K562 (cell line): ENCODE data around the gene FAM169A. TPM values are rescaled to one million over a fixed set of nuclear protein-coding genes. Genes with fewer than 3 reads are reported as not detected.

ENCODE experiments used
- ATAC-seq: fragments of 200-7000 bp; cut with Tn5 transposase; 3 replicates; pipeline ENCODE4 v1.9.1; 2020; ENCODE audit warnings: moderate library complexity
- BruUV-seq: library from RNA; stranded (reverse); fragments of 400-500 nt; replicated peaks from 2 replicates; lab custom pipeline; 2021; lab: Mats Ljungman, UMichigan
- CTCF ChIA-PET: fragments of 300-600 bp; formaldehyde crosslinking; extraction: SDS; loops from one replicate; lab custom pipeline; 2021; ENCODE audit warnings: low intra/inter-chr PET ratio; lab: Yijun Ruan, JAX
- POLR2A ChIA-PET: fragments of 300-600, 350-650 bp; sonication (Branson Sonifier 250); formaldehyde crosslinking; extraction: SDS; loops from one replicate; lab custom pipeline; 2021; ENCODE audit warnings: antibody characterized with exemption, inconsistent platforms; lab: Yijun Ruan, JAX
- DNase-seq, 4 experiments: peaks; one replicate each; pipeline versions ENCODE4 v3.0.0 to v3.0.0-alpha.2; 2011 to 2018; ENCODE audit warnings: low spot score in 3 of 4, mixed read lengths in 3 of 4; ENCODE audit errors: extremely low read depth in 1 of 4
- FAIRE-seq: peaks from 2 replicates; lab custom pipeline; 2011; peaks lifted over from hg19 to GRCh38; lab: Jason Lieb, UNC
- H2AFZ ChIP-seq: 2 replicates; pipeline ENCODE4 v1.6.0; 2011; ENCODE audit warnings: low read depth, low read length, control low read depth, inconsistent platforms
- H3K27ac ChIP-seq: fragments of 200-600 bp; 3 replicates; pipeline ENCODE4 v1.8.0; 2011; ENCODE audit warnings: low read depth, mild to moderate bottlenecking, control low read depth, inconsistent platforms, low read length, moderate library complexity, mixed read lengths; ENCODE audit errors: extremely low read depth
- H3K27me3 ChIP-seq, 2 experiments: fragments of 300-600 bp in 1 of 2; 2 replicates in 1 of 2; 3 replicates in 1 of 2; pipeline versions ENCODE4 v1.6.0 to v1.8.0; 2011; ENCODE audit warnings: inconsistent platforms in 2 of 2, low read length in 2 of 2, mild to moderate bottlenecking in 1 of 2, mixed read lengths in 1 of 2, moderate library complexity in 1 of 2; ENCODE audit not compliant: control insufficient read depth in 2 of 2, insufficient read depth in 2 of 2
- H3K36me3 ChIP-seq: fragments of 300-600 bp; 3 replicates; pipeline ENCODE4 v1.8.0; 2011; ENCODE audit warnings: mild to moderate bottlenecking, low read length, inconsistent platforms; ENCODE audit not compliant: control insufficient read depth, insufficient read depth
- H3K4me1 ChIP-seq, 2 experiments: fragments of 200-600 bp in 1 of 2; replicated peaks in 1 of 2; 2 replicates in 1 of 2; 3 replicates in 1 of 2; pipeline versions ENCODE4 v1.5.1 to v1.8.0; 2011; ENCODE audit warnings: inconsistent platforms in 2 of 2, low read length in 2 of 2, mild to moderate bottlenecking in 1 of 2, mixed read lengths in 1 of 2, moderate library complexity in 1 of 2; ENCODE audit not compliant: control insufficient read depth in 2 of 2, insufficient read depth in 2 of 2
- H3K4me2 ChIP-seq: 2 replicates; pipeline ENCODE4 v1.6.1; 2011; ENCODE audit warnings: low read length, control low read depth, inconsistent platforms, mixed read lengths; ENCODE audit not compliant: insufficient read depth
- H3K4me3 ChIP-seq: fragments of 200-600 bp; sonication (generic), shearing (Covaris generic); 2 replicates; pipeline ENCODE4 v1.5.1; 2016; ENCODE audit warnings: control low read depth, inconsistent platforms
- H3K79me2 ChIP-seq: fragments of 200-600 bp; 3 replicates; pipeline ENCODE4 v1.8.0; 2011; ENCODE audit warnings: low read length, inconsistent platforms; ENCODE audit not compliant: control insufficient read depth, insufficient read depth
- H3K9ac ChIP-seq, 2 experiments: 2 replicates each; pipeline versions ENCODE4 v1.6.0 to v1.6.1; 2011; ENCODE audit warnings: low read depth in 2 of 2, low read length in 2 of 2, control low read depth in 1 of 2, inconsistent platforms in 1 of 2, mild to moderate bottlenecking in 1 of 2, mixed read lengths in 1 of 2; ENCODE audit not compliant: insufficient read depth in 1 of 2
- H3K9me1 ChIP-seq: one replicate; pipeline ENCODE4 v1.6.0; 2011; ENCODE audit warnings: inconsistent platforms, mild to moderate bottlenecking, low read length, moderate library complexity; ENCODE audit not compliant: control insufficient read depth, insufficient read depth
- H3K9me3 ChIP-seq: replicated peaks from 2 replicates; pipeline ENCODE4 v1.5.1; 2011; ENCODE audit warnings: low read depth, low read length, inconsistent platforms; ENCODE audit not compliant: control insufficient read depth, insufficient read depth
- H4K20me1 ChIP-seq: replicated peaks from 2 replicates; pipeline ENCODE4 v1.6.1; 2011; ENCODE audit warnings: low read length, inconsistent platforms, mixed read lengths; ENCODE audit not compliant: control insufficient read depth, insufficient read depth
- CHCHD3 ChIP-seq: fragments of 250-450 bp; sonication (Bioruptor Pico); IDR thresholded peaks from 2 replicates; pipeline ENCODE4 v2.1.2; 2022; ENCODE audit warnings: mild to moderate bottlenecking
- JUND ChIP-seq, 2 experiments: IDR thresholded peaks; 2 replicates in 1 of 2; 3 replicates in 1 of 2; pipeline ENCODE4 v1.6.1; 2011; ENCODE audit warnings: borderline replicate concordance in 2 of 2, low read depth in 2 of 2, low read length in 2 of 2, improper control_type of control experiment in 1 of 2, missing biosample characterization in 1 of 2, missing genetic modification characterization in 1 of 2, missing genetic modification reagents in 1 of 2
- KLF1 ChIP-seq: fragments of 450-650 bp; IDR thresholded peaks from 2 replicates; pipeline ENCODE4 v1.6.1; 2016; ENCODE audit warnings: missing genetic modification characterization, missing compliant biosample characterization
- ZNF12 ChIP-seq: sonication (generic); formaldehyde crosslinking; IDR thresholded peaks from 2 replicates; pipeline ENCODE4 v1.4.0; 2020; ENCODE audit warnings: mild to moderate bottlenecking, missing genetic modification reagents
- ZNF740 ChIP-seq, 3 experiments: fragments of 200-800 bp in 1 of 3; sonication (Bioruptor generic) in 1 of 3; sonication (generic) in 1 of 3; formaldehyde crosslinking in 1 of 3; IDR thresholded peaks; 2 replicates each; pipeline versions ENCODE4 v1.6.1 to v1.8.0; 2016 to 2022; ENCODE audit warnings: mild to moderate bottlenecking in 2 of 3, missing compliant biosample characterization in 2 of 3, missing genetic modification characterization in 2 of 3, missing genetic modification reagents in 1 of 3
- WGBS: fragments of 100-300 bp; shearing (Covaris generic); methylation state at CpG from one replicate; pipeline ENCODE4 v1.1.6; 2016; ENCODE audit warnings: low coverage, mixed read lengths; ENCODE audit not compliant: insufficient coverage; ENCODE audit errors: missing lambda C conversion rate; 5-methylcytosine and 5-hydroxymethylcytosine counted together
- in situ Hi-C: fragments of 300-500 bp; cut with MboI; formaldehyde crosslinking; loops from 4 replicates; pipeline ENCODE4 v1.15.0; 2018; ENCODE audit warnings: inconsistent platforms, mixed read lengths
- intact Hi-C: fragments of 100-400 bp; cut with micrococcal nuclease; formaldehyde crosslinking; loops from 2 replicates; pipeline ENCODE4 v1.14.2; 2022
- polyA plus RNA-seq, 8 experiments: library from polyadenylated mRNA; depleted of rRNA in 4 of 8; stranded (reverse) in 5 of 8; unstranded in 3 of 8; fragments of >200 nt; fragmentation: Nextera tagmentation in 2 of 8; fragmentation: Illumina TruSeq in 1 of 8; extraction: Ambion mirVana in 2 of 8; extraction: Trizol in 1 of 8; gene quantifications; 2 replicates each; pipeline versions ENCODE4 v1.2.1 to v1.2.3, GENCODE V29; 2011 to 2014; ENCODE audit warnings: inconsistent platforms in 1 of 8, missing spikeins in 1 of 8
- total RNA-seq, 7 experiments: library from RNA; depleted of rRNA in 6 of 7; stranded (reverse); fragments of >200 nt in 6 of 7; fragmentation: Illumina TruSeq in 2 of 7; extraction: Trizol in 2 of 7; gene quantifications; 2 replicates each; pipeline versions ENCODE4 v1.2.1 to v1.2.3, GENCODE V29; 2011 to 2021; ENCODE audit warnings: low replicate concordance in 1 of 7

FAM169A gene
- total and polyA plus RNA-seq, 9 of the 15 experiments (the other 6 are each of a cell fraction or from before 2014, with no cell fraction given) = 0.01 to 0.04 TPM; not detected in 7

- Histone ChIP-seq H3K4me1 (peaks cover 0 to 4% of the 10 kb centered on the region in 2 experiments; a peak in 2 of 5 replicates), H3K36me3 (no peaks in the 10 kb centered on the region), H4K20me1 (no peaks in the 10 kb centered on the region), H3K79me2 (no peaks in the 10 kb centered on the region), H3K9me1 (no peaks in the 10 kb centered on the region), H3K9ac (no peak overlapping the region), H3K27ac (no peak overlapping the region), H3K4me2 (no peak overlapping the region), H3K4me3 (no peak overlapping the region), H3K9me3 (no peaks in the 10 kb centered on the region), H2AFZ (no peak overlapping the region)
- ChIA-PET CTCF (no interaction called here), POLR2A (interaction anchor here (0.7 kb wide), 1 partner anchor 57 kb away, joined by 4 read pairs; no protein-coding TSS in a partner anchor)
- BruUV-seq = no TSS peak
- intact Hi-C loops = no loop called here
- ATAC-seq = no peak
- WGBS = 0% methylated on average over 2 of the region's 2 CpGs
- TF ChIP-seq ZNF12 (peak; percentile 88), CHCHD3 (no peak)
- TF ChIP-seq, all 486 proteins: peak for 1
- in situ Hi-C loops = no loop called here
- peaks cover 2 to 3% of the 10 kb centered on the region in 2 experiments; a peak in 1 of 5 replicates for H3K27me3 ChIP-seq
- no peak for DNase-seq
- FAIRE-seq = no peak
Measured at GRCh38 chr5:74894351-74894750, 28.2 kb upstream of the FAM169A start.

- H3K4me2 ChIP-seq = no peak overlapping the region
- intact Hi-C loops = no loop called here
- in situ Hi-C loops = no loop called here
- DNase-seq = no peak
- peaks cover 0 to 4% of the 10 kb centered on the region in 2 experiments; a peak in 2 of 5 replicates for H3K4me1 ChIP-seq
- no peaks in the 10 kb centered on the region for H3K9me3 ChIP-seq
- FAIRE-seq = no peak
- no peak overlapping the region for H2AFZ ChIP-seq
- no peak overlapping the region for H3K4me3 ChIP-seq
- peaks cover 4 to 8% of the 10 kb centered on the region in 2 experiments; a peak in 1 of 5 replicates for H3K27me3 ChIP-seq
- ChIA-PET CTCF (no interaction called here), POLR2A (interaction anchor here (0.6 kb wide), 1 partner anchor 1720 kb away, joined by 3 read pairs; no protein-coding TSS in a partner anchor)
- WGBS = 0% methylated on average over 2 of the region's 2 CpGs
- no peak for ATAC-seq
- no peaks in the 10 kb centered on the region for H3K36me3 ChIP-seq
- H3K9ac ChIP-seq = no peak overlapping the region
- H3K9me1 ChIP-seq = no peaks in the 10 kb centered on the region
- no peaks in the 10 kb centered on the region for H3K79me2 ChIP-seq
- TF ChIP-seq ZNF740 (CRISPR knock-in tag; IDR thresholded peaks at IDR 0.05) = no peak
- no peak for TF ChIP-seq ZNF740 (tag; IDR thresholded peaks at IDR 0.05)
- no peak for TF ChIP-seq KLF1 (tag)
- no peak for TF ChIP-seq JUND (IDR thresholded peaks at IDR 0.05; ENCODE audit: borderline replicate concordance, low read depth, low read length)
- no peak for TF ChIP-seq JUND (tag; IDR thresholded peaks at IDR 0.05; ENCODE audit: borderline replicate concordance, low read depth, low read length)
- TF ChIP-seq ZNF12 = no peak
- H4K20me1 ChIP-seq = no peaks in the 10 kb centered on the region
- H3K27ac ChIP-seq = no peak overlapping the region
- no TSS peak for BruUV-seq
Measured at GRCh38 chr5:74892921-74893320, 26.7 kb upstream of the FAM169A start.
